Gastrocnemius medialis (tissue), 4 donors: ENCODE results near the gene KRT33A. TPM values are rescaled to one million over a fixed set of nuclear protein-coding genes. Genes with fewer than 3 reads are reported as not detected.
"Not testable (repeated sequence)": the region's sequence is repeated elsewhere in the genome, so short reads cannot be mapped to it uniquely, and the experiment has no call there.

Source experiments
- ATAC-seq, 2 donors: fragments of 150-250 bp; one replicate each; pipeline ENCODE4 v1.9.1; 2016
- DNase-seq, 2 donors: peaks; one replicate each; pipeline ENCODE4 v3.0.0-alpha.2; 2019
- H3K27ac ChIP-seq, 4 donors: fragments of 200-600 bp; sonication (generic); 1 replicate in 1 of 4; 2 replicates in 3 of 4; pipeline ENCODE4 v1.5.1; 2016 to 2018; ENCODE audit warnings: mild to moderate bottlenecking in 2 of 4, moderate library complexity in 1 of 4
- H3K27me3 ChIP-seq, 3 donors: fragments of 200-600 bp; sonication (generic) in 2 of 3; 1 replicate in 1 of 3; 2 replicates in 2 of 3; pipeline versions ENCODE4 v1.5.1 to v1.6.0; 2016 to 2019; ENCODE audit warnings: mild to moderate bottlenecking in 1 of 3, moderate library complexity in 1 of 3
- H3K36me3 ChIP-seq, 2 donors: fragments of 200-600 bp; sonication (generic) in 1 of 2; one replicate each; pipeline ENCODE4 v1.5.1; 2017 to 2018
- H3K4me1 ChIP-seq, 2 donors: fragments of 200-600 bp; sonication (generic) in 1 of 2; one replicate each; pipeline ENCODE4 v1.5.1; 2016 to 2017; ENCODE audit warnings: mild to moderate bottlenecking in 2 of 2
- H3K4me3 ChIP-seq, 4 donors: fragments of 200-600 bp; sonication (generic) in 3 of 4; 1 replicate in 1 of 4; 2 replicates in 3 of 4; pipeline ENCODE4 v1.5.1; 2016 to 2019; ENCODE audit warnings: mild to moderate bottlenecking in 2 of 4
- H3K9me3 ChIP-seq, 3 donors: fragments of 200-600 bp; sonication (generic) in 2 of 3; 1 replicate in 1 of 3; 2 replicates in 2 of 3; pipeline ENCODE4 v1.5.1; 2016 to 2019
- POLR2A ChIP-seq, 2 donors: fragments of 450-650 bp; IDR thresholded peaks; one replicate each; pipeline ENCODE4 v1.6.1; 2017; ENCODE audit warnings: antibody characterized with exemption in 2 of 2, mild to moderate bottlenecking in 2 of 2, moderate library complexity in 2 of 2
- in situ Hi-C, 4 donors: fragments of 200-750 bp; cut with MboI; loops; one replicate each; pipeline versions ENCODE4 v1.15.0 to v1.8.0; 2017; ENCODE audit warnings: low sequenced_read_pairs in 4 of 4
- intact Hi-C: fragments of 100-400 bp; cut with DNase I; formaldehyde crosslinking; loops from one replicate; pipeline ENCODE4 v1.15.1; 2023; ENCODE audit warnings: low total_unique reads
- total RNA-seq, 4 donors: library from RNA; depleted of rRNA; stranded (reverse); fragments of >200 nt; gene quantifications; one replicate each; pipeline versions ENCODE4 v1.1.0 to v1.2.3, GENCODE V29; 2016
- TF ChIP-seq, protein P1 (sequence below), 5 experiments: fragments of 450-650 bp in 3 of 5; fragments of 200-600 bp in 2 of 5; sonication (generic) in 2 of 5; IDR thresholded peaks in 4 of 5; conservative IDR thresholded peaks in 1 of 5; 1 replicate in 4 of 5; 2 replicates in 1 of 5; pipeline ENCODE4 v1.5.1; 2016 to 2019; ENCODE audit warnings: antibody characterized with exemption in 5 of 5, mild to moderate bottlenecking in 3 of 5, moderate library complexity in 3 of 5

Gene KRT33A
- total RNA-seq: not detected

DNA sequence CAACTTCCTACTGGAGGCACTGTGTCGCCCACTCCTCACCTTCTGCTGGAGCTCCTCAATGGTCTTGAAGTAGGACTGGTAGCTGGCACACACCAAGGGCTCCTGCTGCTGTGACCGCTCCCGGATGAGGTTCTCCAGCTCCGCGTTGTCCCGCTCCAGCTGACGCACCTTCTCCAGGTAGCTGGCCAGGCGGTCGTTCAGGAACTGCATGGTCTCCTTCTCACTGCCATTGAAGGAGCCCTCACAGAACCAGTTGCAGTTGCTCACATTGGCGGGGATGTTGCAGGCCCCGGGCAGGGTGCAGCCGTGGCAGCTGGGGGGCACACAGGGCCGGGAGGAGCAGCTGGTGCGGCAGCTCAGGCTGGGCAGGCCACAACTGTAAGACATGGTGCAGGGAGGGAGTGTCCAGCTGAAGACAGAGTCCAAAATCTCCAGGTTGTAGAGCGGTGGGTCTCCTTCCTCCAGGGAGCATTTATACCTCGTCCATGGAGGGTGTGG, at the start of gene KRT33A:
Gene KRT33A, minus strand, starts transcription at position 448 of the 498 bp plus-strand sequence. Its CDS starts 61 bp downstream, at position 387.
- ATAC-seq, H3K27me3 ChIP-seq, DNase-seq, H3K36me3 ChIP-seq, H3K9me3 ChIP-seq, H3K27ac ChIP-seq, H3K4me3 ChIP-seq, in situ Hi-C loops, intact Hi-C loops, H3K4me1 ChIP-seq: not testable (repeated sequence)

DNA sequence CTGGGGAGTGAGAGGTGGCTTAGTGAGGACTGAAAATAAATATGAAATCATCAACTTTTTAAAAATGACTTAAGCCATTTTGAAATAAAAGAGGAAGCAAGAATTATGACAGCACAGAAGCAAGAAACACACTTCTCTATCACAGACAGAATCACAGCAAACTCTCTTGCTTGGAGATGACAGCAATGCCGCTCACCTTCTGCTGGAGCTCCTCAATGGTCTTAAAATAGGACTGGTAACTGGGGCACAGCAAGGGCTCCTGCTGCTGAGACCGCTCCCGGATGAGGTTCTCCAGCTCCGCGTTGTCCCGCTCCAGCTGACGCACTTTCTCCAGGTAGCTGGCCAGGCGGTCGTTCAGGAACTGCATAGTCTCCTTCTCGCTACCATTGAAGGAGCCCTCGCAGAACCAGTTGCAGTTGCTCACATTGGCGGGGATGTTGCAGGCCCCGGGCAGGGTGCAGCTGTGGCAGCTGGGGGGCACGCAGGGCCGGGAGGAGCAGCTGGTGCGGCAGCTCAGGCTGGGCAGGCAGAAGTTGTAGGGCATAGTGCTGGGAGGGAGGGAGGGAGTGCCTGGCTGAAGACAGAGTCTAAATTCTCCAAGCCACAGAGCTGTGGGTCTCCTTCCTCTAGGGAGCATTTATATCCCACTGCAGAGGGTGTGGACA, 46.5 kb upstream of the KRT33A start, which contains the start of gene KRT31:
Gene KRT31, minus strand, starts transcription at position 613 of the 665 bp plus-strand sequence. Its CDS starts 69 bp downstream, at position 544.
- Histone ChIP-seq H3K27ac (no peak within 1 kb of the TSS), H3K4me1 (peaks cover 0 to 11% of the 10 kb centered on the region in 2 donors), H3K36me3 (no peaks in the 10 kb centered on the region), H3K9me3 (no peaks in the 10 kb centered on the region), H3K4me3 (peak within 1 kb of the TSS in 1 of 4 donors; percentile 36), H3K27me3 (no peaks in the 10 kb centered on the region)
- ATAC-seq (peak; percentile 46 to 66), DNase-seq (no peak)
- in situ Hi-C loops: no loop called here
- intact Hi-C loops: no loop called here
- no peak for TF ChIP-seq POLR2A (IDR thresholded peaks at IDR 0.05)
- TF ChIP-seq, protein P1, sequence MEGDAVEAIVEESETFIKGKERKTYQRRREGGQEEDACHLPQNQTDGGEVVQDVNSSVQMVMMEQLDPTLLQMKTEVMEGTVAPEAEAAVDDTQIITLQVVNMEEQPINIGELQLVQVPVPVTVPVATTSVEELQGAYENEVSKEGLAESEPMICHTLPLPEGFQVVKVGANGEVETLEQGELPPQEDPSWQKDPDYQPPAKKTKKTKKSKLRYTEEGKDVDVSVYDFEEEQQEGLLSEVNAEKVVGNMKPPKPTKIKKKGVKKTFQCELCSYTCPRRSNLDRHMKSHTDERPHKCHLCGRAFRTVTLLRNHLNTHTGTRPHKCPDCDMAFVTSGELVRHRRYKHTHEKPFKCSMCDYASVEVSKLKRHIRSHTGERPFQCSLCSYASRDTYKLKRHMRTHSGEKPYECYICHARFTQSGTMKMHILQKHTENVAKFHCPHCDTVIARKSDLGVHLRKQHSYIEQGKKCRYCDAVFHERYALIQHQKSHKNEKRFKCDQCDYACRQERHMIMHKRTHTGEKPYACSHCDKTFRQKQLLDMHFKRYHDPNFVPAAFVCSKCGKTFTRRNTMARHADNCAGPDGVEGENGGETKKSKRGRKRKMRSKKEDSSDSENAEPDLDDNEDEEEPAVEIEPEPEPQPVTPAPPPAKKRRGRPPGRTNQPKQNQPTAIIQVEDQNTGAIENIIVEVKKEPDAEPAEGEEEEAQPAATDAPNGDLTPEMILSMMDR (IDR thresholded peaks at IDR 0.05 in 4 of 5, conservative IDR thresholded peaks at IDR 0.05 in 1 of 5): no peak

DNA sequence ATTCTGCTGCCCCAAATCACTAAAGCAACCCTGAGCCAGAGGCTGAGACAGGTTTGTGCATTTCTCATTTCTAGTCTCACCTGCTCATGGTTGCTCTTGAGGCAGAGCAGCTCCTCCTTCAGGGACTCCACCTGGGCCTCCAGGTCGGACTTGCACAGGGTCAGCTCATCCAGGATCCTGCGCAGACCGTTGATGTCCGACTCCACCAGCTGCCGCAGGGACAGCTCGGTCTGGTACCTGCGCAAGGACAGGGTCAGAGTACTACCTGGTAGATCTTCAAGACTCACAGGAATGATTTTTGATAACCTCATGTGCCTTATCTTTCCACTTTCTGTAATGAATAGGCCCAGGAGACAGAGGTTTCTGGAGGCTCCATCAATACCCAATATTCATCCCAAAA, 45.7 kb upstream of the KRT33A start:
- no peak for DNase-seq
- H3K36me3 ChIP-seq: no peaks in the 10 kb centered on the region
- peaks cover 0 to 11% of the 10 kb centered on the region in 2 donors for H3K4me1 ChIP-seq
- no peaks in the 10 kb centered on the region for H3K9me3 ChIP-seq
- H3K27ac ChIP-seq: no peak overlapping the region
- in situ Hi-C loops: no loop called here
- intact Hi-C loops: no loop called here
- H3K4me3 ChIP-seq: no peak overlapping the region
- TF ChIP-seq, protein P1 (IDR thresholded peaks at IDR 0.05 in 4 of 5, conservative IDR thresholded peaks at IDR 0.05 in 1 of 5): no peak
- TF ChIP-seq POLR2A (IDR thresholded peaks at IDR 0.05): no peak
- no peak for ATAC-seq
- H3K27me3 ChIP-seq: no peaks in the 10 kb centered on the region

DNA sequence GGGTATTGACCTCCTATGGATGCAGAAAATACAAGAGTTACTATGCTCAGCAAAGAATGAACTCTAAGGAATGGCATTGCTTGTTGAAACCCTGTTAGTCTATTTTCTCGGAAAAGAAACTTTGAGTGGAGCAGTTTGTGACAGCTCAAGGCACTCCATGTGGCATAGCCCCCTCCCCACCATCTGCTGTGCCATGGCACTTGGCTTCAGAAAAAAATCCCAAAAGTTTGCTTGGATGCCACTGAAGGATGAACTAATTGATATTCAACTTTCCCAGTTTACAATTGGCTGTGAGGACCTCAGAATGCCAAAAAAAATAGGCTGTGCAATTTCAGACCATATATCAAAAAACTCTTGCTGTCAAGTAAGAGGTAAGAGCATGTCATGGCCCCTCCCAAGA, 45.0 kb upstream of the KRT33A start:
- no peak for ATAC-seq
- H3K9me3 ChIP-seq: no peaks in the 10 kb centered on the region
- H3K4me1 ChIP-seq: peaks cover 0 to 11% of the 10 kb centered on the region in 2 donors
- no peak overlapping the region for H3K4me3 ChIP-seq
- H3K27me3 ChIP-seq: no peaks in the 10 kb centered on the region
- TF ChIP-seq, protein P1 (IDR thresholded peaks at IDR 0.05 in 4 of 5, conservative IDR thresholded peaks at IDR 0.05 in 1 of 5): no peak
- no peak for TF ChIP-seq POLR2A (IDR thresholded peaks at IDR 0.05)
- intact Hi-C loops: no loop called here
- in situ Hi-C loops: no loop called here
- H3K36me3 ChIP-seq: no peaks in the 10 kb centered on the region
- no peak for DNase-seq
- no peak overlapping the region for H3K27ac ChIP-seq

DNA sequence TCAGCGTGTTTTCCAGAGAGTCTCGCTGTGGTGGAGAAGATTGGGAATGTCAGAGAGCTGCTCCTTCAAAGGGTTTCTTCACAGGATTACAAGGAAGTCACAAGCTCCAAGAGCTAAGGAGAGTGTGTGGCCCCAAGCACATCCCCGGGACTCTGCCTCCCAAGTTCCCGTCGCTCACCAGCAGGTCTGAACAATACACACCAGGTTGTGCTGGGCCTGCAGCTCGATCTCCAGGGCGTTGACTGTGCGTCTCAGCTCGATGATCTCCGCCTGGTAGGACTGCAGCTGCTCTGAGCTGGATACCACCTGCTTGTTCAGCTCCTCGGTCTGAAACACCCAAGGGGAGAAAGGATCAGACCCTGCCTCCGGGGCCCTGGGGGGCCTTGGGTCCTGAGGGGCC, 44.4 kb upstream of the KRT33A start:
- ATAC-seq, H3K4me3 ChIP-seq, DNase-seq, in situ Hi-C loops, intact Hi-C loops, H3K27me3 ChIP-seq, H3K36me3 ChIP-seq, H3K27ac ChIP-seq, H3K9me3 ChIP-seq: not testable (repeated sequence)
- H3K4me1 ChIP-seq: peaks cover 0 to 11% of the 10 kb centered on the region in 2 donors
